Measurements from ENCODE around the gene PEPD. TPM values are rescaled to one million over a fixed set of nuclear protein-coding genes. Genes with fewer than 3 reads are reported as not detected.

The PEPD gene
- total and polyA plus RNA-seq, 10 of the 15 experiments (the other 5 are each of a cell fraction or from before 2014, with no cell fraction given), result 1.4 to 52.0 (median 20.2) TPM

DNA sequence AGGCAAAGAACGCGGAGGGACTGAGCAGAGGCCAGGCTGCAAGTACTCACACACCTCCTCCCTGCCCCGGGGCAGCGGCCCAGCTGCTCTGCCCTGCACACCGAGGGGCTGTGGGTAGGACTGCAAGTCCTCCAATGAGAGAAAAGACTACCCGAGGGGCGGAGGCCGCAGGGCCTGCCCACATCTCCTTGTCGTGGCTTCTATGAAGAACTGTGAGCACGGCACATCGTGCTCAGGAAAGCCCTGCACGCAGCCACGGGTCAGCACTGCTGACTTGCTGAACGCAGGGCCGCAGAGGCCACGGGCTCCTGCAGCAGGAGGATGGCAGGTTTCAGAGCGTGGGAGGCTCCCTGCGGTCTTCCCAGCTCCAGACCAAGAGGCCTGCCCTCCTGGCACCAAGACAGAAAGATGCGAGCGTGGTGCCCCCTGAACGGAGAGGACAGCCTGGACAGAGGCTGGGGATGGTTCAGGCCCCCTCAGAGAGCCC is 110.6 kb downstream of the PEPD start (continued):
- TF ChIP-seq ZNF207 (IDR thresholded peaks at IDR 0.05; ENCODE audit: borderline replicate concordance) (no peak), NFYB (IDR thresholded peaks at IDR 0.05; ENCODE audit: insufficient read depth, low read depth, low read length) (no peak)

- ChIA-PET CTCF (interaction anchor here (0.6 to 2.4 kb wide), 4 partner anchors 114 to 175 kb away, joined by 3 to 17 read pairs (median 4); no protein-coding TSS in a partner anchor), POLR2A (no interaction called here), RAD21 (ENCODE audit: unreplicated experiment) (no interaction called here), SMC1A (ENCODE audit: uncharacterized antibody, unreplicated experiment) (no interaction called here)
- Histone ChIP-seq H3K27me3 (replicated peaks in 1 of 2; ENCODE audit: control insufficient read depth in 2 of 2, insufficient read depth in 2 of 2, low read length in 1 of 2) (no peaks in the 10 kb centered on the region), H3K4me2 (ENCODE audit: control insufficient read depth, insufficient read depth) (no peak overlapping the region), H4K20me1 (ENCODE audit: control insufficient read depth, insufficient read depth) (no peaks in the 10 kb centered on the region; the same call in 1 of the 2 replicates), H3K9me3 (replicated peaks; ENCODE audit: control insufficient read depth, insufficient read depth, low read length) (no peaks in the 10 kb centered on the region), H2AFZ (ENCODE audit: control insufficient read depth, low read depth, low read length) (no peak overlapping the region), H3K79me2 (ENCODE audit: control insufficient read depth, insufficient read depth, low read length) (no peaks in the 10 kb centered on the region), H3K4me1 (ENCODE audit: control insufficient read depth, insufficient read depth, low read length) (0 out of 2 replicates have a peak, but pooled peaks cover 4% of the 10 kb centered on the region), H3K4me3 (no peak overlapping the region), H3K36me3 (ENCODE audit: control insufficient read depth in 2 of 2, insufficient read depth in 2 of 2, low read length in 1 of 2) (no peaks in the 10 kb centered on the region), H3K9ac (ENCODE audit: control insufficient read depth, insufficient read depth, low read length) (no peak overlapping the region), H3K27ac (ENCODE audit: control insufficient read depth, insufficient read depth) (no peak overlapping the region)
- WGBS (ENCODE audit: insufficient coverage, insufficient replicate concordance, low lambda C conversion rate, missing lambda C conversion rate), result 72% methylated on average over 27 of the region's 27 CpGs
- FAIRE-seq (no peak), DNase-seq (ENCODE audit: low read depth, low spot score) (no peak), ATAC-seq (no peak)
- intact Hi-C loops (cut with micrococcal nuclease; ENCODE audit: unreplicated experiment), result loop anchor here (5.0 kb wide), 2 partner anchors 268 to 283 kb away; no protein-coding TSS in a partner anchor
- BruUV-seq (replicated peaks), result no TSS peak
- in situ Hi-C loops (cut with MboI), result loop anchor here (5.0 kb wide), 1 partner anchor 173 kb away; no protein-coding TSS in a partner anchor
- TF ChIP-seq LARP7 (IDR thresholded peaks at IDR 0.05) (no peak), GATAD2B (conservative IDR thresholded peaks at IDR 0.05; ENCODE audit: low read depth) (no peak), PAX5 (IDR thresholded peaks at IDR 0.05; ENCODE audit: borderline replicate concordance, low read depth, low read length) (no peak), TCF3 (IDR thresholded peaks at IDR 0.05; ENCODE audit: borderline replicate concordance, insufficient read depth, low read depth, low read length) (no peak), ZBTB11 (CRISPR knock-in tag; IDR thresholded peaks at IDR 0.05) (no peak), POLR2AphosphoS5 (IDR thresholded peaks at IDR 0.05; ENCODE audit: low read length) (no peak), RCOR1 (conservative IDR thresholded peaks at IDR 0.05; ENCODE audit: low read depth, low read length) (no peak), ETV6 (conservative IDR thresholded peaks at IDR 0.05 in 1 of 2, IDR thresholded peaks at IDR 0.05 in 1 of 2; ENCODE audit: borderline replicate concordance in 1 of 2, low read depth in 1 of 2) (no peak), TCF12 (IDR thresholded peaks at IDR 0.05; ENCODE audit: low read depth, low read length) (no peak), SMARCA5 (IDR thresholded peaks at IDR 0.05) (no peak), HDGF (IDR thresholded peaks at IDR 0.05) (no peak), RAD51 (IDR thresholded peaks at IDR 0.05) (no peak)
- TF ChIP-seq, protein P1, sequence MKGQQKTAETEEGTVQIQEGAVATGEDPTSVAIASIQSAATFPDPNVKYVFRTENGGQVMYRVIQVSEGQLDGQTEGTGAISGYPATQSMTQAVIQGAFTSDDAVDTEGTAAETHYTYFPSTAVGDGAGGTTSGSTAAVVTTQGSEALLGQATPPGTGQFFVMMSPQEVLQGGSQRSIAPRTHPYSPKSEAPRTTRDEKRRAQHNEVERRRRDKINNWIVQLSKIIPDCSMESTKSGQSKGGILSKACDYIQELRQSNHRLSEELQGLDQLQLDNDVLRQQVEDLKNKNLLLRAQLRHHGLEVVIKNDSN (IDR thresholded peaks at IDR 0.05; ENCODE audit: borderline replicate concordance, extremely low read length, insufficient read depth, low read depth, low read length), result no peak
- TF ChIP-seq, protein P2, sequence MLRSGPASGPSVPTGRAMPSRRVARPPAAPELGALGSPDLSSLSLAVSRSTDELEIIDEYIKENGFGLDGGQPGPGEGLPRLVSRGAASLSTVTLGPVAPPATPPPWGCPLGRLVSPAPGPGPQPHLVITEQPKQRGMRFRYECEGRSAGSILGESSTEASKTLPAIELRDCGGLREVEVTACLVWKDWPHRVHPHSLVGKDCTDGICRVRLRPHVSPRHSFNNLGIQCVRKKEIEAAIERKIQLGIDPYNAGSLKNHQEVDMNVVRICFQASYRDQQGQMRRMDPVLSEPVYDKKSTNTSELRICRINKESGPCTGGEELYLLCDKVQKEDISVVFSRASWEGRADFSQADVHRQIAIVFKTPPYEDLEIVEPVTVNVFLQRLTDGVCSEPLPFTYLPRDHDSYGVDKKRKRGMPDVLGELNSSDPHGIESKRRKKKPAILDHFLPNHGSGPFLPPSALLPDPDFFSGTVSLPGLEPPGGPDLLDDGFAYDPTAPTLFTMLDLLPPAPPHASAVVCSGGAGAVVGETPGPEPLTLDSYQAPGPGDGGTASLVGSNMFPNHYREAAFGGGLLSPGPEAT (IDR thresholded peaks at IDR 0.05; ENCODE audit: low read depth), result no peak
Measured at GRCh38 chr19:33409906-33410685, 111.5 kb downstream of the PEPD start.
